ENCODE data around the gene BST2. TPM values are rescaled to one million over a fixed set of nuclear protein-coding genes. Genes with fewer than 3 reads are reported as not detected.
"Not testable (repeated sequence)": the region's sequence is repeated elsewhere in the genome, so short reads cannot be mapped to it uniquely, and the experiment has no call there.

The BST2 gene
- total RNA-seq, 2 donors from 2014 or later, result 34.3 to 43.6 TPM

DNA sequence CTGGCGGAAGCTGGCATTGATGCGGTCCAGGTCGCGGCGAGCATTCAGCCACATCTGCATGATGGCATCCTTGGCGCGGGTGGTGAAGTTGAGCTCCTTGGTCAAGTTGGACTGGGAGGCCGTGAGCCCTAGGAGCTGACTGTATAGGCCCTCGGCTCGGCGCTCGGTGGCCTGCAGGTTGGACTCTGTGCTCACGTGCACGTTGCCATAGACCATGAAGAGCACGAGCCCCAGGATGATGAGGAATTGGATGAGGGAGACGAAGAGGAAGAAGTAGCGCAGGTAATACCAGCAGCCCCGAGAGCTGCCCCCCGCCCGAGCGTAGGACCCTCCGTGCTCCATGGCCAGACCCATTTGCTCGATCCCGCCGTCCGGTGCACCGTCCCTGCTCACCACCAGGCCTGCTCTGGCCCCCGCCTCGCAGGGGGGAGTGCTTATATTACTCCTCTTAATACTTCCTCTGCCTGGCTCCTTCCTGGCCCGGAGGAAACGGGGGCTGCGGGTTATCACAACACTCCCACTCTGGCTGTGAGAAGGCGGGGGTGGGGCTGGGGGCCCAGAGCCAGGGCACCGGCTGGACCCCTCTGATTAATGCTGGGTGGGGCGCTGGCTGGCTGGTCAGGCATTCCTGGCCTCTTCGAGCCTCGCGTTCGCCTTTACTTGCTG lies 28.4 kb downstream of the BST2 start, which contains the start of gene PLVAP:
Gene PLVAP (minus strand): TSS at position 408 of the 666 bp plus-strand sequence. CDS start 54 bp downstream, at position 354.
- TF ChIP-seq POLR2A (IDR thresholded peaks at IDR 0.05) (peak in 2 of 3 donors; percentile 36 to 47), CTCF (IDR thresholded peaks at IDR 0.05) (no peak)
- Histone ChIP-seq H3K9me3 (no peaks in the 10 kb centered on the region), H3K4me3 (no peak within 1 kb of the TSS), H3K4me1 (no peaks in the 10 kb centered on the region), H3K36me3 (replicated peaks in 1 of 2; ENCODE audit: insufficient read depth in 1 of 2, low read depth in 2 of 2) (no peaks in the 10 kb centered on the region), H3K27me3 (no peaks in the 10 kb centered on the region), H3K27ac (peak within 1 kb of the TSS in 1 of 4 donors; percentile 30)
- intact Hi-C loops (cut with DNase I), result no loop called here
- WGBS, 2 donors, result 43 to 63% methylated on average over 18 to 39 of the region's 39 CpGs
- DNase-seq (peak in 3 of 4 donors; percentile 12 to 33 (median 19)), ATAC-seq (peak; percentile 40)

DNA sequence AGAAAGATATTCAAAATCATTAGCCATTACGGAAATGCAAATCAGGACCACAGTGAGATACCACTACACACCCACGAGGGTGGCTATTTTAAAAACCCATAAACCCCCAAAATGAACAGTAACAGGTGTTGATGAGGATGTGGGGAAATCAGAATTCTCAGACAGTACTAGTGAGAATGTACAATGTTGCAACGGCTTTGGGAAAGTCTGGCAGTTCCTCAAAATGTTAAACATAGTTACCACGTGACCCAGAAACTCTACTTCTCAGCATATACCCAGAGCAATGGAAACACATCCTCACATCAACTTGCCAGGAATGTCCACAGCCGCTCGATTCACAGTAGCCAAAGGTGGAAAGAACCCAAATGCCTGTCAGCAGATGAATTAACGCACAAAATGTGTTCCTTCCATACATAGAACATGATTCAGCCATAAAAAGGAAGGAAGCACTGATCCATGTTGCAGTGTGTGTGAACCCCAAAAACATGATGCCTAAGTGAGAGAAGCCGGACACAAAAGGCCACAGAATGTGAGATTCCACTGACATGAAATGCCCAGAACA lies 35.3 kb downstream of the BST2 start:
- peak in 1 of 4 donors; percentile 44 for DNase-seq
- TF ChIP-seq CTCF (IDR thresholded peaks at IDR 0.05) (no peak), POLR2A (IDR thresholded peaks at IDR 0.05) (no peak)
- Histone ChIP-seq H3K4me3 (no peak overlapping the region), H3K27me3 (no peaks in the 10 kb centered on the region), H3K27ac (no peak overlapping the region), H3K9me3 (no peaks in the 10 kb centered on the region), H3K4me1 (no peaks in the 10 kb centered on the region), H3K36me3 (replicated peaks in 1 of 2; ENCODE audit: insufficient read depth in 1 of 2, low read depth in 2 of 2) (no peaks in the 10 kb centered on the region)
- ATAC-seq, result no peak
- intact Hi-C loops (cut with DNase I), result no loop called here
- 37 to 39% methylated on average over 8 of the region's 8 CpGs for WGBS, 2 donors

- DNase-seq (no peak), ATAC-seq (no peak)
- H3K36me3 ChIP-seq (replicated peaks in 1 of 2; ENCODE audit: insufficient read depth in 1 of 2, low read depth in 2 of 2), result no peaks in the 10 kb centered on the region
- intact Hi-C loops (cut with DNase I), result no loop called here
- H3K27me3 ChIP-seq, result no peaks in the 10 kb centered on the region
- H3K9me3 ChIP-seq, result no peaks in the 10 kb centered on the region
- no peak overlapping the region for H3K27ac ChIP-seq
- H3K4me1 ChIP-seq, result no peaks in the 10 kb centered on the region
- TF ChIP-seq CTCF (IDR thresholded peaks at IDR 0.05) (no peak), POLR2A (IDR thresholded peaks at IDR 0.05) (no peak)
- 80 to 88% methylated on average over 8 to 22 of the region's 22 CpGs for WGBS, 2 donors
- H3K4me3 ChIP-seq, result no peak overlapping the region
Measured at GRCh38 chr19:17365361-17365760, 40.1 kb downstream of the BST2 start.

DNA sequence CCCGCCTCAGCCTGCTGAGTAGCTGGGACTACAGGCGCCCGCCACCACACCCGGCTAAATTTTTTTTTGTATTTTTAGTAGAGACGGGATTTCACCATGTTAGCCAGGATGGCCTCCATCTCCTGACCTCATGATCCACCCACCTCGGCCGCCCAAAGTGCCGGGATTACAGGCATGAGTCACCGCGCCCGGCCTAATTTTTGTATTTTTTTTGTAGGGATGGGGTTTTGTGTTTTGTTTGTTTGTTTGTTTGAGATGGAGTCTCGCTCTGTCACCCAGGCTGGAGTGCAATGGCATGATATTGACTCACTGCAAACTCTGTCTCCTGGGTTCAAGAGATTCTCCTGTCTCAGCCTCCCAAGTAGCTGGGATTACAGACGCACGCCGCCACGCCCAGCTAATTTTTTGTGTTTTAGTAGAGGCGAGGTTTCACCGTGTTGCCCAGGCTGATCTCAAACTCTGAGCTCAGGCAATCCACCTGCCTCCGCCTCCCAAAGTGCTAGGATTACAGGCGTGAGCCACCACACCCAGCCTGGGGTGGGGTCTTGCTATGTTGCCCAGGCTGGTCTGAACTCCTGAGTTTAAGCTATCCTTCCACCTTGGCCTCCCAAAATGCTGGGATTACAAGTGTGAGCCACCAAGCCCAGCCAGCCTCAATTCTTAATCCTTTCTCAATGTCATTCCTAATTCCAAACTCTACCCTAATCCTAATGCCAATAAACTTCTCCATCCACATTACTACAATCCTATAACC lies 41.4 kb downstream of the BST2 start:
- intact Hi-C loops (cut with DNase I); H3K36me3 ChIP-seq (replicated peaks in 1 of 2; ENCODE audit: insufficient read depth in 1 of 2, low read depth in 2 of 2); H3K9me3 ChIP-seq; ATAC-seq; DNase-seq; H3K27me3 ChIP-seq; H3K4me3 ChIP-seq; H3K4me1 ChIP-seq; H3K27ac ChIP-seq: not testable (repeated sequence)
- WGBS, 2 donors, result 80 to 86% methylated on average over 20 of the region's 20 CpGs

Measured in body of pancreas (tissue), 4 donors.